GM12892 (cell line): Measurements from ENCODE around the gene MACROD2.

Experiments
- POLR2A ChIP-seq: IDR thresholded peaks from 2 replicates; pipeline ENCODE4 v1.6.1; 2011; ENCODE audit warnings: low read depth, low read length, control low read depth
- TAF1 ChIP-seq: IDR thresholded peaks from 2 replicates; pipeline ENCODE4 v1.6.1; 2011; ENCODE audit warnings: low read depth, mild to moderate bottlenecking, control low read depth, low read length, borderline replicate concordance

GRCh38 chr20:14597206-14597715 is 601.9 kb downstream of the MACROD2 start:
- TF ChIP-seq TAF1 (no peak), POLR2A (no peak)
